T-helper 2 cell treated with Interferon-gamma antibody and Interleukin-4, amounts not matched to agents 100 ng/mL and 5 ng/mL, for 36 hours (primary cell): ENCODE measurements around the gene SNAPC2. TPM values are rescaled to one million over a fixed set of nuclear protein-coding genes. Genes with fewer than 3 reads are reported as not detected.
"Not testable (repeated sequence)": the region's sequence is repeated elsewhere in the genome, so short reads cannot be mapped to it uniquely, and the experiment has no call there.

Experiments
- intact Hi-C: fragments of 100-400 bp; cut with micrococcal nuclease; formaldehyde crosslinking; loops from one replicate; pipeline ENCODE4 v1.15.1; 2023
- total RNA-seq: library from RNA; stranded (reverse); gene quantifications from 2 replicates; pipeline ENCODE4 v1.2.3, GENCODE V29; 2022

SNAPC2 gene
- total RNA-seq, 1 donor from 2014 or later = 16.0 TPM

- intact Hi-C loops = no loop called here
Observed at GRCh38 chr19:7908078-7908699, 11.9 kb upstream of the SNAPC2 start.

GRCh38 chr19:7908742-7909461, 11.2 kb upstream of the SNAPC2 start:
- intact Hi-C loops = no loop called here

DNA sequence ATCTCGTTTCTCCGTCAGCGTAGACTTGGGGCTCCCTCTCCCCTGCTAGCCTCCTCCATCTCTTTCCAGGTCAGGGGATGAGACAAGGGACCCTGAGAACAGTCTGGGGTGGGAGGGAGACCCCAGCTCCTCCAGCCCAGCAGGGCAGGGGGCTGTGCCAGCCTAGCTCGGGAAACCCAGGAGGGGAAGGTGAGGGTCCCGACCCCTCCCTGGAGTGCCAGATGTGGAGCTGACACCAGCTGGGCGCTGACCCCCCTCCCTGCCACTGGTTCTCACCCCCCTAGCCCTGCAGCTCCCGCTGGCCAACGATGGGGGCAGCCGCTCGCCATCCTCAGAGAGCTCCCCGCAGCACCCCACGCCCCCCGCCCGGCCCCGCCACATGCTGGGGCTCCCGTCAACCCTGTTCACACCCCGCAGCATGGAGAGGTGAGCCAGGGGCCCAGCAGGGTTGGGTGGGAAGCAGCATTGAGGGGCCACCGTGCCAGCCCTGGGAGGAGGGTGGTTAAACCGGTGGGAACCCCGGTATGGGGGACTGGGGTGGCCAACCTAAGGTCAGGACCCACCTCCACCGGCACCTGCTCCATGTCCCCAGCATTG, 10.6 kb upstream of the SNAPC2 start:
- intact Hi-C loops = no loop called here

- intact Hi-C loops = no loop called here
Observed at GRCh38 chr19:7910321-7911161, 9.6 kb upstream of the SNAPC2 start.

DNA sequence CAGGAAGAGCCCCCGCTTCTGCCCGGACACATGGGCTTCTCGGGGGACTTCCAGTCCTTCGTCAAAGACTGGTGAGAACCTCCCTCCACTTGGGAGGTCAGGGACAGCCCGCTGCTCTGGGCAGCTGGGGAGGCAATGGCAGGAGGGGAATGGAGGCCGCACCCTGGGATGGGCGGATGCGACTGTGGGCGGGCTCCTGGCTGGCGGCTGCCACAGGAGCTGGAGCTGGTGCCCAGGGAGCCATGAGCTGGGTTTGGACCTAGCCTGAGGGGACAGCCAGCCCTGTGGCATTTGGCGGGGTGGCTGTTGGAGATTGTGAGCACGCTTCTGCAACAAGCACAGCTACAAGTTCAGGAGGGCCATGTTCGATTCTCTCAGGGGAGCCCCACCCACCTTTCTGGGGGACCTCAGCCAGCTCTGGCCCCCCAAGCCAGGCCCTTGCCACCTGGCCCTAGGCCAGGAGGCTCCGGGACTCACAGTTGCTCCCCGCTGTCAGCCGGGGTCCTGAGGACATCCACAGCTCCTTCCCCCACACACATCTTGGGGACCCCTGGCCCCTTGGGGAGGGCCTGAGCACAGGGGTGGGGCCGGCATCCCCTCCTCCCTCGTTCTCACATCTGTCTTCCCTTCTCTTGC, 8.5 kb upstream of the SNAPC2 start:
- intact Hi-C loops = no loop called here

DNA sequence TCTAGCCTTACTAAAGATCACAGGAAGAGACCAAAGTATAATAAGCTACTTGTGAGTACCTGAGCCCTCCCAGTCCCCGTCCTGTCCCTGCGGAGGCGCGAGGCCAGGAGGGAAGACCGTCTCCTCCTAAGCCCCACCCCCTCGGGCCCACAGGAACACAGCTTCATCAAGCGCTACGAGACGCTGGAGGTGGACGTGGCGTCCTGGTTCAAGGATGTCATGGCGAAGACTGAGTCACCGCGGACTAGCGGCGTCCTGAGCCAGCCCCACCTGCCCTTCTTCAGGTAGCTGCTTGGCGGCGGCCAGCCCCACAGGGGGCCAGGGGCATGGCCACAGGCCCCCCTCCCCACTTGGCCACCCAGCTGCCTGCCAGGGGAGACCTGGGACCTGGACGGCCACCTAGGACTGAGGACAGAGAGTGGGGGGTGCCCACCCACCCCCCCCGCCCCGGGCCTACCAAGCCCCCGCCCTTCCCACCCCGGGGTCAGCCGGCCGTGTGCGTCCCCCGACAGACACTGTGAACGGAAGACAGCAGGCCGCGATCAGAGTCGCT, 7.9 kb upstream of the SNAPC2 start:
- intact Hi-C loops = no loop called here

- intact Hi-C loops = no loop called here
Observed at GRCh38 chr19:7912697-7913564, 7.2 kb upstream of the SNAPC2 start.

GRCh38 chr19:7913652-7914051, 6.5 kb upstream of the SNAPC2 start:
- intact Hi-C loops = no loop called here

GRCh38 chr19:7914099-7914498, 6.0 kb upstream of the SNAPC2 start:
- intact Hi-C loops = no loop called here

DNA sequence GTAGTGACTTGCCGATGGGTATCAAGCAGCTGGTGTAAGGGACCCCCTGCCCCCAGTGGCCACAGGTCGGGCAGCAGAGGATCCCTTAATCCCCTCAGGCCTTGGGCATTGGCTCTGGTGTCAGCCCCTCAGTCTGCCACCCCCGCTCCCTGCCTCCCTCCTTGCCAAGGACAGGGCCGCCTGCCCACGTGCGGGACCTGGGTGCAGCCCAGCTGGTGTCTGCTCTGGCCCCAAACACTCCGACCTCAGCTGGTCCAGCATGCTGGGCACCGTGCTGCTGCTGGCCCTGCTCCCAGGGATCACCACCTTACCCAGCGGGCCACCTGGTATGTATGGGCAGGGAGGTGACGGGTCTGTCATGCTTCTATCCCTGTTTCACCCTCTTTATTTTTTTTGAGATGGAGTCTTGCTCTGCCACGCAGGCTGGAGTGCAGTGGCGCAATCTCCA, 5.5 kb upstream of the SNAPC2 start, which contains the start of gene TGFBR3L:
Gene TGFBR3L (plus strand): TSS at position 233 of the 448 bp plus-strand sequence.
- intact Hi-C loops = no loop called here

- intact Hi-C loops = no loop called here
Observed at GRCh38 chr19:7915250-7916102, 4.7 kb upstream of the SNAPC2 start.

- intact Hi-C loops = no loop called here
Observed at GRCh38 chr19:7916103-7916954, 3.8 kb upstream of the SNAPC2 start.

DNA sequence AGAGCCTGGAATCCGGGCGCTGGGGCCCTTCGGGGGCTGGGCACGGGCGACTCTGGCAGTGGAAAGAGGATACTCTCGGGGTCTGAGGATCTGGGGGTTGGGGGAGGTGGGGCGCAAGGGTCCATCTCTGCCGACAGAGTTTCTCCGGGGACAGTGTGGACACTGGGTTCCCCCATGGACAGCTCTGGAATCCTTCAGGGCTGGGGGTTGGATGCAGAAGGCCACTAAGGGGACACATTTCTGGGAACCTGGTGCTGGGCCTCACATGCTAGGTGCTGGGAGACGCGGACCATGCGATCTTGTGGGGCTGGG, 3.2 kb upstream of the SNAPC2 start:
- intact Hi-C loops = no loop called here

- intact Hi-C loops = no loop called here
Observed at GRCh38 chr19:7917267-7918061, 2.7 kb upstream of the SNAPC2 start.

GRCh38 chr19:7918062-7918614, 2.0 kb upstream of the SNAPC2 start:
- intact Hi-C loops = not testable (repeated sequence)

- intact Hi-C loops = no loop called here
Observed at GRCh38 chr19:7918615-7919421, 1.3 kb upstream of the SNAPC2 start.
